Measurements from ENCODE around the gene RNF138. TPM values are rescaled to one million over a fixed set of nuclear protein-coding genes. Genes with fewer than 3 reads are reported as not detected.
"Not testable (repeated sequence)": the region's sequence is repeated elsewhere in the genome, so short reads cannot be mapped to it uniquely, and the experiment has no call there.

Gene RNF138
- total and polyA plus RNA-seq, 2 donors, result 23.5 to 35.4 TPM

- Histone ChIP-seq H3K4me3 (ENCODE audit: low read depth, low read length) (no peak overlapping the region), H3K36me3 (ENCODE audit: insufficient read depth) (no peaks in the 10 kb centered on the region), H3K27ac (ENCODE audit: low read depth) (no peak overlapping the region), H3K4me1 (ENCODE audit: insufficient read depth) (no peaks in the 10 kb centered on the region)
- DNase-seq (ENCODE audit: extremely low spot score), result no peak
- 54% methylated on average over 3 of the region's 3 CpGs for WGBS
Observed at GRCh38 chr18:32173654-32174053, 82.0 kb downstream of the RNF138 start.

- DNase-seq (ENCODE audit: extremely low spot score), result no peak
- Histone ChIP-seq H3K4me1 (ENCODE audit: insufficient read depth) (no peaks in the 10 kb centered on the region), H3K36me3 (ENCODE audit: insufficient read depth) (no peaks in the 10 kb centered on the region), H3K4me3 (ENCODE audit: low read depth, low read length) (no peak overlapping the region), H3K27ac (ENCODE audit: low read depth) (no peak overlapping the region)
- WGBS, result 82% methylated on average over 7 of the region's 7 CpGs
Observed at GRCh38 chr18:32174719-32175118, 83.0 kb downstream of the RNF138 start.

- H3K4me1 ChIP-seq (ENCODE audit: insufficient read depth), result no peaks in the 10 kb centered on the region
- no peak overlapping the region for H3K4me3 ChIP-seq (ENCODE audit: low read depth, low read length)
- no peak for DNase-seq (ENCODE audit: extremely low spot score)
- H3K27ac ChIP-seq (ENCODE audit: low read depth), result no peak overlapping the region
- 86% methylated on average over 1 of the region's 1 CpG for WGBS
- no peaks in the 10 kb centered on the region for H3K36me3 ChIP-seq (ENCODE audit: insufficient read depth)
Observed at GRCh38 chr18:32175265-32175664, 83.6 kb downstream of the RNF138 start.

- H3K36me3 ChIP-seq (ENCODE audit: insufficient read depth); DNase-seq (ENCODE audit: extremely low spot score); H3K4me3 ChIP-seq (ENCODE audit: low read depth, low read length); H3K4me1 ChIP-seq (ENCODE audit: insufficient read depth); H3K27ac ChIP-seq (ENCODE audit: low read depth): not testable (repeated sequence)
- WGBS, result 99% methylated on average over 1 of the region's 1 CpG
Observed at GRCh38 chr18:32176745-32177144, 85.1 kb downstream of the RNF138 start.

- Histone ChIP-seq H3K4me3 (ENCODE audit: low read depth, low read length) (no peak overlapping the region), H3K36me3 (ENCODE audit: insufficient read depth) (no peaks in the 10 kb centered on the region), H3K27ac (ENCODE audit: low read depth) (no peak overlapping the region), H3K4me1 (ENCODE audit: insufficient read depth) (no peaks in the 10 kb centered on the region)
- 74% methylated on average over 3 of the region's 3 CpGs for WGBS
- DNase-seq (ENCODE audit: extremely low spot score), result no peak
Observed at GRCh38 chr18:32177530-32177929, 85.9 kb downstream of the RNF138 start.

Small RNA genes within 50 kb of the gene (small RNA-seq; reads per million reads assigned to genes)
- gene RNA5SP453, result 0.24 reads per million

Other genes starting within 250 kb of the RNF138 start
- gene TRAPPC8, start 148.7 kb upstream of the RNF138 start, total RNA-seq, result 119 TPM
- gene TRAPPC8, start 148.7 kb upstream of the RNF138 start, polyA plus RNA-seq, result 18.2 TPM
- gene RNF125, start 73.0 kb upstream of the RNF138 start, total RNA-seq, result 10.9 TPM
- gene RNF125, start 73.0 kb upstream of the RNF138 start, polyA plus RNA-seq, result 3.4 TPM
- gene MEP1B, start 98.2 kb downstream of the RNF138 start, total RNA-seq, result 0.11 TPM
- not detected for gene MEP1B, start 98.2 kb downstream of the RNF138 start, polyA plus RNA-seq

All from urinary bladder (tissue), 4 donors.